ENCODE measurements around the gene PTGDS.
A peak's percentile ranks its signal among the peaks of the same experiment; 100 is the strongest.

PTGDS gene

GRCh38 chr9:136945333-136946227, 31.7 kb upstream of the PTGDS start:
- DNase-seq (ENCODE audit: low spot score) = no peak

- no peak for DNase-seq (ENCODE audit: low spot score)
Measured at GRCh38 chr9:136946228-136947027, 30.9 kb upstream of the PTGDS start.

- no peak for DNase-seq (ENCODE audit: low spot score)
Measured at GRCh38 chr9:136947028-136947891, 30.0 kb upstream of the PTGDS start.

GRCh38 chr9:136947955-136948510, 29.3 kb upstream of the PTGDS start:
- DNase-seq (ENCODE audit: low spot score) = no peak

- no peak for DNase-seq (ENCODE audit: low spot score)
Measured at GRCh38 chr9:136949239-136949816, 28.0 kb upstream of the PTGDS start.

GRCh38 chr9:136949817-136950655, 27.3 kb upstream of the PTGDS start:
- peak; percentile 100 for DNase-seq (ENCODE audit: low spot score)

- no peak for DNase-seq (ENCODE audit: low spot score)
Measured at GRCh38 chr9:136950656-136951276, 26.5 kb upstream of the PTGDS start.

GRCh38 chr9:136951541-136952320, 25.6 kb upstream of the PTGDS start, which contains the start of gene LCN12:
Gene LCN12 (plus strand): TSS chr9:136952273. CDS start chr9:136952328, 55 bp downstream.
- no peak for DNase-seq (ENCODE audit: low spot score)

- no peak for DNase-seq (ENCODE audit: low spot score)
Measured at GRCh38 chr9:136952321-136952850, 24.9 kb upstream of the PTGDS start.

- no peak for DNase-seq (ENCODE audit: low spot score)
Measured at GRCh38 chr9:136952876-136953770, 24.2 kb upstream of the PTGDS start.

GRCh38 chr9:136953771-136954269, 23.5 kb upstream of the PTGDS start:
- no peak for DNase-seq (ENCODE audit: low spot score)

- DNase-seq (ENCODE audit: low spot score) = no peak
Measured at GRCh38 chr9:136954270-136955083, 22.8 kb upstream of the PTGDS start.

GRCh38 chr9:136955202-136955942, 21.9 kb upstream of the PTGDS start:
- no peak for DNase-seq (ENCODE audit: low spot score)

- DNase-seq (ENCODE audit: low spot score) = no peak
Measured at GRCh38 chr9:136955943-136956335, 21.4 kb upstream of the PTGDS start.

GRCh38 chr9:136956604-136957003, 20.7 kb upstream of the PTGDS start:
- DNase-seq (ENCODE audit: low spot score) = no peak

- DNase-seq (ENCODE audit: low spot score) = no peak
Measured at GRCh38 chr9:136957461-136957860, 19.8 kb upstream of the PTGDS start.

All from germinal center (tissue), 1 donor.